ENCODE measurements around the gene PLPP2. TPM values are rescaled to one million over a fixed set of nuclear protein-coding genes. Genes with fewer than 3 reads are reported as not detected.

The PLPP2 gene
- total and polyA plus RNA-seq, 7 experiments from 2014 or later: 0.24 TPM; not detected in 6

DNA sequence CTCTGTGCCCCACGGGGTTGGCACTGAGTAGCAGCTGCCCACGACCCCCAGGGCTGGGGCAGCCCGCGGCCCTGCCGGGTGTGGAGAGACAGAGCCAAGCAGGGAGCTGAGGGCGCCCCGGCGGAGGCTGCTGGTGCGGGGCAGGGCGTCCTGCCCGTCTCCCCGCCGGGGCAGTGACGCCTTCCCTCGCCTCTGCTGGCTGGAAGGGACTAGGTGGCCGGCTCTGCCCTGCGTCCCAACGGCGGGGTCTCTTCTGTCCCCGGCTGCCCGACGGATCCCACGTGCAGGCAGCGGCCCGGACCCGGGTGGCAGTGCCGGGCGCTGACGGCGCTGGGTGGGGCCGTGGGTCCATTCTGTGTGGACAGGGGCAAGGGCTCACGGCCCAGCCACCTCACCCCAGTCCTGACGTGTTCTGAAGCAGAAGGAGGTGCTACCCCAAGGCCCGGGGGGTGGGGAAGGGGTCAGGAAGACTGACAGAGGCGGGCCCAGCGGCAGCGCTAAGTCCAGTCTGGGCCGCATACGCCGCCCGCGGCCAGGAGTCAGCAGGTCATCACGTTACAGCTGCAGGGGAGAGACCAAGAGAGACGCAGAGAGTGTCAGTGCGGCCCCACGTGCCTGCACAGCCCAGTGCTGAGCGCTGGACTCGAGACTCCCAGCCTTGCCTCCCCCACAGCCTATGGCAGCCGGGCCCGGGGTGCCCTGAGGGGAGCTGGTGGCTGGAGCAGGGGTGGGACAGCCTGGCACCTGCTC is 15.1 kb upstream of the PLPP2 start:
- no peaks in the 10 kb centered on the region for H3K9me3 ChIP-seq (ENCODE audit: control insufficient read depth in 2 of 3, low read length in 3 of 3)
- Mint-ChIP-seq H3K27me3 (no peaks in the 10 kb centered on the region), H3K9me3 (peaks cover 0 to 1% (median 0%) of the 10 kb centered on the region in 11 donors), H3K4me3 (no peak overlapping the region), H3K4me1 (peaks cover 0 to 6% (median 0%) of the 10 kb centered on the region in 7 donors), H3K27ac (no peak overlapping the region), H3K36me3 (peaks cover 0 to 14% (median 8%) of the 10 kb centered on the region in 5 donors)
- ChIA-PET CTCF (no interaction called here), POLR2A (no interaction called here)
- H3K36me3 ChIP-seq (ENCODE audit: control insufficient read depth in 2 of 3, insufficient read depth in 3 of 3, low read length in 3 of 3): peaks cover 0 to 47% (median under 1%) of the 10 kb centered on the region in 3 experiments
- no peaks in the 10 kb centered on the region for H3K27me3 ChIP-seq (ENCODE audit: control insufficient read depth in 2 of 2, insufficient read depth in 2 of 2, low read length in 2 of 2)
- ATAC-seq (no peak), DNase-seq (no peak)
- no peaks in the 10 kb centered on the region for H3K4me1 ChIP-seq (ENCODE audit: control insufficient read depth in 2 of 2, insufficient read depth in 2 of 2, low read length in 2 of 2)
- intact Hi-C loops (cut with micrococcal nuclease): no loop called here
- no peak overlapping the region for H3K4me3 ChIP-seq (ENCODE audit: low read length)
- no peak overlapping the region for H3K27ac ChIP-seq (ENCODE audit: low read depth, low read length)

DNA sequence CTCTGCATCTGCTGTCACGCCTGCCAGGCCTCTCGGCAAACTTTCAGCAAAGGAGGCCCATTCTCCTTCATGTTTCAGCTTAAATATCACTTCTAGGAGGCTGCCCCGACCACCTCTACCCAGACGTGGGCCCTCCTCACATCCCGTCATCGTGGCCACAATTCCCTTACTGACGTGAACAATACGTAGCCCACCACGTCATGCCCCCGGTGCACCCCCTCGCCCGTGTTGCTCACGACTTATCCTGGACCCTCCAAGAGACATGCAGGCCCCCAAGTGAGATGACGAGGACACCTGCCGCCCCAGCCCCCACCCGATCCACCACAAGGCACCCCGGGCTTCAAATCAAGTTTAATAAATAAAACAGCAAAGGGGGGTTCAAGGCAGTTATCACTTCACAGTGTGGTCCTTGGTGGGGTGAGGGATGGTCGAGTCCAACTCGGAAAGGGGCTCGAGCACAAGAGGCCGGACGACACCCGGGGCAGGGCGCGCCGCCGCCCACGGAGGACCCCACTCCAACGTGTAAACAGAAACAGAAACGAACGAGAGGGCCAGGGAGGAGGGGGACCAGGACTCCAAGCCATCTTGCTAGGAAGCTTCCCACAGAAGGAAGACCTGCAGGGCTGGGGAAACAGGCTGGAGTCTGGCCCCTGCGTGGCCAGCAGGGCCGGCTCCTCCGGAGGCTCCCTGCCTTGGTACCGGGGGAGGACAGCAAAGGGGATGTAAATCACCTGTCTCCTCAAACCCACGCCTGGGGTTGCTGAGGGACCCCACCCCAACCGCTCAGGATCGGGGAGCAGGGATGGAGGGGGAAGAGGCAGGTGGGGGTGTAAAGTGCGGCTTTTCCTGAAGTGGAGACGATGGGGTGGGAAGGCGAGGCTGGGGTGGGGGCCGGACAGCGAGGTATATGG is 14.3 kb upstream of the PLPP2 start:
- Mint-ChIP-seq H3K27ac (no peak overlapping the region), H3K9me3 (peaks cover 0 to 1% (median 0%) of the 10 kb centered on the region in 11 donors), H3K4me3 (no peak overlapping the region), H3K27me3 (no peaks in the 10 kb centered on the region), H3K36me3 (peaks cover 0 to 12% (median 4%) of the 10 kb centered on the region in 5 donors), H3K4me1 (peaks cover 0 to 6% (median 0%) of the 10 kb centered on the region in 7 donors)
- Histone ChIP-seq H3K9me3 (ENCODE audit: control insufficient read depth in 2 of 3, low read length in 3 of 3) (no peaks in the 10 kb centered on the region), H3K4me1 (ENCODE audit: control insufficient read depth in 2 of 2, insufficient read depth in 2 of 2, low read length in 2 of 2) (no peaks in the 10 kb centered on the region), H3K27me3 (ENCODE audit: control insufficient read depth in 2 of 2, insufficient read depth in 2 of 2, low read length in 2 of 2) (no peaks in the 10 kb centered on the region), H3K4me3 (ENCODE audit: low read length) (no peak overlapping the region), H3K27ac (ENCODE audit: low read depth, low read length) (no peak overlapping the region), H3K36me3 (ENCODE audit: control insufficient read depth in 2 of 3, insufficient read depth in 3 of 3, low read length in 3 of 3) (peaks cover 0 to 41% (median 0%) of the 10 kb centered on the region in 3 experiments)
- DNase-seq (no peak), ATAC-seq (no peak)
- ChIA-PET CTCF (no interaction called here), POLR2A (no interaction called here)
- intact Hi-C loops (cut with micrococcal nuclease): no loop called here

DNA sequence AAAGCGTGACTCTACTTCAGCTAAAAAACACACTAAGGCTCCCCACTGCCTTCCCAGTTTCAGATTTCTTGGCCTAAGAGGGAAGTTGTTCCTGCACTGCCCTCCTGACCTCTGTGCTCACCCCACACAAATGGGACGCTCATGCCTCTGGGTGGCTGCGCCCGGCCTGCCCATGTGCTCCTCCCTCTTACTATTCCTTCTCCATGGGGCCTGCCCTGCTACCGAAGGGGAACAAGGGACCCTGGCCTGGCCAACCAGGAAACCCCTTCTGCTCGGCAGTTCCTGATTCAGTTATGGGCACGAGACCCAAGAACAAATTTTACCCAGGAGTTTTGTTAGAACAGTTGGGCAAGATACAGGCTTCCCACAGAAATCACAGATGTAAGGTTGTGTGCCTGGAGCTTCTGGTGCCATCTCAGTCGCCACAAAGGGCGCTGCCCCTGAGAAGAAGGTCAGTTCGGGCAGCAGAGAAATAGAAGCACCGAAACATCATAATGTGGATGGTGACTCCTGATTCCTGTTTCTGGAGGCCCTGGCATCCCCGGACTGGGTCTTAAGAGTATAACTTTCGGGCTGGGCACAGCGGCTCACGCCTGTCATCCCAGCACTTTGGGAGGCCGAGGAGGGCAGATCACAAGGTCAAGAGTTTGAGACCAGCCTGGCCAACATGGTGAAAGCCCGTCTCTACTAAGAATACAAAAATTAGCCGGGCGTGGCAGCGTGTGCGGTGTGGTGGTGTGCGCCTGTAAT is 5.4 kb upstream of the PLPP2 start:
- no peaks in the 10 kb centered on the region for H3K4me1 ChIP-seq (ENCODE audit: control insufficient read depth in 2 of 2, insufficient read depth in 2 of 2, low read length in 2 of 2)
- peaks cover 23 to 39% (median 26%) of the 10 kb centered on the region in 5 donors for H3K27me3 Mint-ChIP-seq
- H3K36me3 ChIP-seq (ENCODE audit: control insufficient read depth in 2 of 3, insufficient read depth in 3 of 3, low read length in 3 of 3): no peaks in the 10 kb centered on the region
- no peak overlapping the region for H3K4me3 ChIP-seq (ENCODE audit: low read length)
- H3K27ac ChIP-seq (ENCODE audit: low read depth, low read length): no peak overlapping the region
- H3K9me3 ChIP-seq (ENCODE audit: control insufficient read depth in 2 of 3, low read length in 3 of 3): no peaks in the 10 kb centered on the region
- H3K4me3 Mint-ChIP-seq: peak overlapping the region in 1 of 10 donors; percentile 56
- no peak for ATAC-seq
- H3K4me1 Mint-ChIP-seq: peaks cover 0 to 20% (median 10%) of the 10 kb centered on the region in 7 donors
- peaks cover 0 to 2% (median 0%) of the 10 kb centered on the region in 11 donors for H3K9me3 Mint-ChIP-seq
- no peaks in the 10 kb centered on the region for H3K36me3 Mint-ChIP-seq
- POLR2A ChIA-PET: no interaction called here
- H3K27ac Mint-ChIP-seq: peak overlapping the region in 1 of 9 donors; percentile 65
- peaks cover 0 to 4% of the 10 kb centered on the region in 2 donors for H3K27me3 ChIP-seq (ENCODE audit: control insufficient read depth in 2 of 2, insufficient read depth in 2 of 2, low read length in 2 of 2)
- DNase-seq: no peak
- CTCF ChIA-PET: interaction anchor here (1.0 kb wide), 1 partner anchor 47 kb away, joined by 3 read pairs; no protein-coding TSS in a partner anchor
- intact Hi-C loops (cut with micrococcal nuclease): no loop called here

DNA sequence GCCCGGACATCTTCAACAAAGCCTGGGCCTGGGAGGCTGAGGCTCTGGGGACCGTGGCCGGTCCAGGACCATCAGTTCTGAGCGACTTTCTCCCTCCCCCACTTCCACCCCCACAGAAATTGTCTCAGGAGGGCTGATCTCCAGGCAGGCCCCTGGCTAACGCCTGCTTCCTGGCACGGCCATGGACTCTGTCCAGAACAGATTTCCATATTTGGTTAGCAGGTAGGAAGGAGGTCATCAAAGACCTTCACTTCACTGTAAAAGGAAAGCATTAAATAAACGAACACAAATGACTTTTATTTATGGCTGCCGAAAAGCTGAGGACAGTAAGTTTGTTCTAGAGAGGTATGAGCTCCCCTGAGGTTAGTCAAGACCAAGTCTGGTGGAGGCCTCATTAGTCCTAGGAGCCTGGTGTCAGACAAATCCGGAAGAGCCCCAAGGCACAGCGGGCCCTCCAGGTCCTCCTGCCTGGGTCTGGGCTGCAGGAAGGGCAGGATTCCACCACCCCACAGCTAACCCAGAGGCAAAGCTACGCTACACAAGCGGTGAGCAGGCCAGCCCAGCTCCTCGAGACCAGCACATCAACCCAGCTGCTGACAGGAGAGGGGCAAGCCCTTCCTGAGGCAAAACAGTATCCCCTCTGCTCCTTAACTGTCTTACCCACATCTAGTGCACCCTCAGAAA is 4.6 kb upstream of the PLPP2 start:
- CTCF ChIA-PET: interaction anchor here (1.0 kb wide), 1 partner anchor 48 kb away, joined by 3 read pairs; no protein-coding TSS in a partner anchor
- intact Hi-C loops (cut with micrococcal nuclease): loop anchor here in 1 of 2 donors (2.0 kb wide), 1 partner anchor 215 kb away; no protein-coding TSS in a partner anchor
- POLR2A ChIA-PET: no interaction called here
- no peak overlapping the region for H3K27ac ChIP-seq (ENCODE audit: low read depth, low read length)
- DNase-seq (no peak), ATAC-seq (no peak)
- H3K4me3 Mint-ChIP-seq: no peak overlapping the region
- H3K36me3 Mint-ChIP-seq: no peaks in the 10 kb centered on the region
- H3K9me3 Mint-ChIP-seq: peaks cover 0 to 2% (median 0%) of the 10 kb centered on the region in 11 donors
- no peak overlapping the region for H3K27ac Mint-ChIP-seq
- H3K27me3 ChIP-seq (ENCODE audit: control insufficient read depth in 2 of 2, insufficient read depth in 2 of 2, low read length in 2 of 2): peaks cover 0 to 5% of the 10 kb centered on the region in 2 donors
- H3K9me3 ChIP-seq (ENCODE audit: control insufficient read depth in 2 of 3, low read length in 3 of 3): no peaks in the 10 kb centered on the region
- no peak overlapping the region for H3K4me3 ChIP-seq (ENCODE audit: low read length)
- H3K4me1 Mint-ChIP-seq: peaks cover 0 to 20% (median 10%) of the 10 kb centered on the region in 7 donors
- peaks cover 23 to 39% (median 26%) of the 10 kb centered on the region in 5 donors for H3K27me3 Mint-ChIP-seq
- H3K4me1 ChIP-seq (ENCODE audit: control insufficient read depth in 2 of 2, insufficient read depth in 2 of 2, low read length in 2 of 2): no peaks in the 10 kb centered on the region
- H3K36me3 ChIP-seq (ENCODE audit: control insufficient read depth in 2 of 3, insufficient read depth in 3 of 3, low read length in 3 of 3): no peaks in the 10 kb centered on the region

DNA sequence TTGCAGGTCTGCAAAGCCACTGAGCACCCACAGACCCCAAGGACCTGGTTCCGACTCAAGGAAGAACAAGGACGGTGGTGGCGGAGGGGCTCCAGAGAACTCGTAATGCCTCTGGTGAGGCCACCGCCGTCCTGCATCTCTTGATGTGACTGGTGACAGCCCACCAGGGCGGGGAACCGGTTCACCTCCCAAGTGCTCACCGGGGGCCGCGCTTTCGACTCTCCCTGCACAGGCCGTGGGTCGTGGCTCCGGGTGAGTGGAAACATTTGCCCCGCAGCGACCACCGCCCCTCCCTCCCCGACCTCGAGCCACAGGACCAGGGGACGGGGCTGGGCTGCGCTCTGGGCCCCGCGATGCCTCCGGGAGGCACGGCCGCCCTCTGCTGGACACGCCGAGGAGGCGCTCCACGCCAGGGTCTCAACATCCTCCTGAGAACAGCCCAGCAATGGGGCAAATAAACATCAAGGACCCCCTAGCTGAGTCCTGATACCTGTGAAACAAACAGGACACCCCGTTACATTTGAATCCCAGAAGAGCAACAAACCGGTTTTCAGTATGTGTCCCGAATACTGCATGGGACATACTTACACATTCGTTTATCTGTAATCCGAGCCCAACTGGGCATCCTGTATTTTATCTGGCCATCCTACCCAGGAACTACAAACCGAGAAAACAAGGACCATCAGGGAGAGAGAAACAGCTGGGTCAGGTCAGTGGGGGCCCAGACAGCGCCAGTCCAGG is 3.9 kb upstream of the PLPP2 start:
- H3K27ac ChIP-seq (ENCODE audit: low read depth, low read length): no peak overlapping the region
- intact Hi-C loops (cut with micrococcal nuclease): loop anchor here in 1 of 2 donors (2.0 kb wide), 1 partner anchor 216 kb away; no protein-coding TSS in a partner anchor
- peaks cover 0 to 23% (median 14%) of the 10 kb centered on the region in 7 donors for H3K4me1 Mint-ChIP-seq
- DNase-seq (peak in 6 of 9 donors; percentile 18 to 52 (median 30)), ATAC-seq (peak; percentile 74)
- H3K27ac Mint-ChIP-seq: no peak overlapping the region
- no peak overlapping the region for H3K4me3 ChIP-seq (ENCODE audit: low read length)
- peaks cover 0 to 2% (median 0%) of the 10 kb centered on the region in 11 donors for H3K9me3 Mint-ChIP-seq
- POLR2A ChIA-PET: no interaction called here
- no peaks in the 10 kb centered on the region for H3K9me3 ChIP-seq (ENCODE audit: control insufficient read depth in 2 of 3, low read length in 3 of 3)
- H3K36me3 Mint-ChIP-seq: no peaks in the 10 kb centered on the region
- H3K27me3 Mint-ChIP-seq: peaks cover 25 to 43% (median 29%) of the 10 kb centered on the region in 5 donors
- peaks cover 0 to 5% of the 10 kb centered on the region in 2 donors for H3K4me1 ChIP-seq (ENCODE audit: control insufficient read depth in 2 of 2, insufficient read depth in 2 of 2, low read length in 2 of 2)
- CTCF ChIA-PET: interaction anchor here (0.7 to 1.0 kb wide), 2 partner anchors 48 to 238 kb away, joined by 3 read pairs; no protein-coding TSS in a partner anchor
- H3K36me3 ChIP-seq (ENCODE audit: control insufficient read depth in 2 of 3, insufficient read depth in 3 of 3, low read length in 3 of 3): no peaks in the 10 kb centered on the region
- peak overlapping the region in 5 of 10 donors; percentile 25 to 59 (median 47) for H3K4me3 Mint-ChIP-seq
- peaks cover 0 to 7% of the 10 kb centered on the region in 2 donors for H3K27me3 ChIP-seq (ENCODE audit: control insufficient read depth in 2 of 2, insufficient read depth in 2 of 2, low read length in 2 of 2)

Data from naive thymus-derived CD4-positive, alpha-beta T cell (primary cell).